Erythroblast (primary cell): ENCODE results near the gene KCNH3.

Source experiments
- GATA1 ChIP-seq: IDR thresholded peaks from 2 replicates; pipeline ENCODE4 v1.6.1; 2011; ENCODE audit warnings: low read depth, mild to moderate bottlenecking, control low read depth, low read length, moderate library complexity
- POLR2A ChIP-seq: IDR thresholded peaks from 2 replicates; pipeline ENCODE4 v1.6.1; 2011; ENCODE audit warnings: mild to moderate bottlenecking, low read length

- TF ChIP-seq POLR2A (no peak), GATA1 (no peak)
These were observed 9.6 kb downstream of the KCNH3 start for GRCh38 chr12:49548481-49548821.
